Endothelial cell of umbilical vein (primary cell): ENCODE data around the gene DHX35.

Experiments
- POLR2AphosphoS5 ChIP-seq: IDR thresholded peaks from 2 replicates; pipeline ENCODE4 v1.6.1; 2012; ENCODE audit warnings: low read depth, mild to moderate bottlenecking, control low read depth, low read length, moderate library complexity; ENCODE audit not compliant: insufficient read depth
- TF ChIP-seq, protein P1 (sequence below), 2 donors: IDR thresholded peaks; 1 replicate in 1 of 2; 2 replicates in 1 of 2; pipeline ENCODE4 v1.5.1; 2011; ENCODE audit warnings: low read length in 2 of 2, mild to moderate bottlenecking in 2 of 2, moderate library complexity in 2 of 2, control low read depth in 1 of 2, inconsistent platforms in 1 of 2, low read depth in 1 of 2; ENCODE audit not compliant: insufficient read depth in 1 of 2; ENCODE audit errors: extremely low read depth in 1 of 2

DNA sequence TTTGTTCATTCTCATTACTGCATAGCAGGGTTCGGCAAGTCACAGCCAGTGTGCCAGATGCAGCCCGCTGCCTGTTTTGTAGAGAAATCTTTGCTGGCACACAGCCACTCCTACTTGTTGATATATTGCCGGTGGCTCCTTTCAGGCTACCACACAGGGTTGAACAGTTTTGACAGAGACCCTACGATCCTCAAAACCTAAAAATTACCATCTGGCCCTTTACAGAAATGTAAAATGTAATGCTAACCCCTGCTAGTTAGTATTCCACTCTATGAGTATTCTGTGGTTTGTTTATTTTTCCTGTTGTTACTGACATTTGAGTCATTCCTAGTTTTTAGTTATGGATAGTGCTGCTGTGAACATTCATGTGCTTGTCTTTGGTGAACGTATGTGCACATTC, 11.5 kb downstream of the DHX35 start:
- no peak for TF ChIP-seq POLR2AphosphoS5
- TF ChIP-seq, protein P1, sequence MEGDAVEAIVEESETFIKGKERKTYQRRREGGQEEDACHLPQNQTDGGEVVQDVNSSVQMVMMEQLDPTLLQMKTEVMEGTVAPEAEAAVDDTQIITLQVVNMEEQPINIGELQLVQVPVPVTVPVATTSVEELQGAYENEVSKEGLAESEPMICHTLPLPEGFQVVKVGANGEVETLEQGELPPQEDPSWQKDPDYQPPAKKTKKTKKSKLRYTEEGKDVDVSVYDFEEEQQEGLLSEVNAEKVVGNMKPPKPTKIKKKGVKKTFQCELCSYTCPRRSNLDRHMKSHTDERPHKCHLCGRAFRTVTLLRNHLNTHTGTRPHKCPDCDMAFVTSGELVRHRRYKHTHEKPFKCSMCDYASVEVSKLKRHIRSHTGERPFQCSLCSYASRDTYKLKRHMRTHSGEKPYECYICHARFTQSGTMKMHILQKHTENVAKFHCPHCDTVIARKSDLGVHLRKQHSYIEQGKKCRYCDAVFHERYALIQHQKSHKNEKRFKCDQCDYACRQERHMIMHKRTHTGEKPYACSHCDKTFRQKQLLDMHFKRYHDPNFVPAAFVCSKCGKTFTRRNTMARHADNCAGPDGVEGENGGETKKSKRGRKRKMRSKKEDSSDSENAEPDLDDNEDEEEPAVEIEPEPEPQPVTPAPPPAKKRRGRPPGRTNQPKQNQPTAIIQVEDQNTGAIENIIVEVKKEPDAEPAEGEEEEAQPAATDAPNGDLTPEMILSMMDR (IDR thresholded peaks at IDR 0.05; ENCODE audit: extremely low read depth in 1 of 2, insufficient read depth in 1 of 2, low read depth in 1 of 2, low read length in 2 of 2) = no peak
